HFFc6 (cell line): ENCODE measurements around the gene HOXA4. TPM values are rescaled to one million over a fixed set of nuclear protein-coding genes. Genes with fewer than 3 reads are reported as not detected.

Experiments used
- DNase-seq: peaks from one replicate; pipeline ENCODE4 v3.0.0-alpha.2; 2018
- H3K27ac Mint-ChIP-seq: 2 replicates; pipeline ENCODE4 v1.8.0; 2020; ENCODE audit warnings: mild to moderate bottlenecking, mixed read lengths
- H3K27me3 Mint-ChIP-seq: 2 replicates; pipeline ENCODE4 v1.8.0; 2021; ENCODE audit warnings: mild to moderate bottlenecking, moderate library complexity, mixed read lengths; ENCODE audit not compliant: insufficient read depth
- H3K36me3 Mint-ChIP-seq: 2 replicates; pipeline ENCODE4 v1.8.0; 2021; ENCODE audit warnings: low read depth, mixed read lengths
- H3K4me1 Mint-ChIP-seq: 2 replicates; pipeline ENCODE4 v1.8.0; 2020; ENCODE audit warnings: low read depth, mixed read lengths
- H3K4me3 Mint-ChIP-seq: 2 replicates; pipeline ENCODE4 v1.8.0; 2020; ENCODE audit warnings: mild to moderate bottlenecking, moderate library complexity, mixed read lengths
- H3K9me3 Mint-ChIP-seq: 2 replicates; pipeline ENCODE4 v1.8.0; 2020; ENCODE audit warnings: mild to moderate bottlenecking, mixed read lengths
- total RNA-seq, 6 experiments: library from RNA; stranded (reverse); fragmentation: NEBNext Ultra II Directional; extraction: Animal tissue kit (Norgen Biotek cat#: 25700); gene quantifications; 2 replicates in 1 of 6; 3 replicates in 5 of 6; pipeline ENCODE4 v1.2.3, GENCODE V29; 2021
- TF ChIP-seq, protein P1 (sequence below): fragments of 200-600 bp; sonication (generic); IDR thresholded peaks from 2 replicates; pipeline ENCODE4 v1.5.0; 2021; ENCODE audit warnings: antibody characterized with exemption, mild to moderate bottlenecking

HOXA4 gene
- total RNA-seq, 6 experiments from 2014 or later, result 0.38 to 1.0 (median 0.47) TPM

DNA sequence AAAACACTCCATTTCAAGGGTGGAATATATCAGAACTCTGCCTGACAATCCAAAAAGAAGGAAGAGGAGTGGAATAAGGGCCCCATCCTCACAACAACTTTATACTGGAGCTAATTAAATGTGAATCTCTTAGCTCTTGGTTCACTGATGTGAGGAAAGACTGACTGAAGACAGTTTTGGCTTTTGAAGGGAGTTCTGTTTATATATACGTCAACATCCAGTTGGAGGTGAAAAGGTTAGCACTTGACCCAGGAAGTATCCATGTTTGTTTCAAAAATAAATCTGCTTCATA, 37.8 kb downstream of the HOXA4 start:
- H3K36me3 Mint-ChIP-seq, result peaks cover 5% of the 10 kb centered on the region; the same call in 1 of the 2 replicates
- peaks cover 29% of the 10 kb centered on the region for H3K27me3 Mint-ChIP-seq
- no peaks in the 10 kb centered on the region for H3K9me3 Mint-ChIP-seq
- H3K4me1 Mint-ChIP-seq, result peaks cover 17% of the 10 kb centered on the region
- TF ChIP-seq, protein P1, sequence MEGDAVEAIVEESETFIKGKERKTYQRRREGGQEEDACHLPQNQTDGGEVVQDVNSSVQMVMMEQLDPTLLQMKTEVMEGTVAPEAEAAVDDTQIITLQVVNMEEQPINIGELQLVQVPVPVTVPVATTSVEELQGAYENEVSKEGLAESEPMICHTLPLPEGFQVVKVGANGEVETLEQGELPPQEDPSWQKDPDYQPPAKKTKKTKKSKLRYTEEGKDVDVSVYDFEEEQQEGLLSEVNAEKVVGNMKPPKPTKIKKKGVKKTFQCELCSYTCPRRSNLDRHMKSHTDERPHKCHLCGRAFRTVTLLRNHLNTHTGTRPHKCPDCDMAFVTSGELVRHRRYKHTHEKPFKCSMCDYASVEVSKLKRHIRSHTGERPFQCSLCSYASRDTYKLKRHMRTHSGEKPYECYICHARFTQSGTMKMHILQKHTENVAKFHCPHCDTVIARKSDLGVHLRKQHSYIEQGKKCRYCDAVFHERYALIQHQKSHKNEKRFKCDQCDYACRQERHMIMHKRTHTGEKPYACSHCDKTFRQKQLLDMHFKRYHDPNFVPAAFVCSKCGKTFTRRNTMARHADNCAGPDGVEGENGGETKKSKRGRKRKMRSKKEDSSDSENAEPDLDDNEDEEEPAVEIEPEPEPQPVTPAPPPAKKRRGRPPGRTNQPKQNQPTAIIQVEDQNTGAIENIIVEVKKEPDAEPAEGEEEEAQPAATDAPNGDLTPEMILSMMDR, result no peak
- DNase-seq, result no peak
- H3K4me3 Mint-ChIP-seq, result no peak overlapping the region
- no peak overlapping the region for H3K27ac Mint-ChIP-seq

DNA sequence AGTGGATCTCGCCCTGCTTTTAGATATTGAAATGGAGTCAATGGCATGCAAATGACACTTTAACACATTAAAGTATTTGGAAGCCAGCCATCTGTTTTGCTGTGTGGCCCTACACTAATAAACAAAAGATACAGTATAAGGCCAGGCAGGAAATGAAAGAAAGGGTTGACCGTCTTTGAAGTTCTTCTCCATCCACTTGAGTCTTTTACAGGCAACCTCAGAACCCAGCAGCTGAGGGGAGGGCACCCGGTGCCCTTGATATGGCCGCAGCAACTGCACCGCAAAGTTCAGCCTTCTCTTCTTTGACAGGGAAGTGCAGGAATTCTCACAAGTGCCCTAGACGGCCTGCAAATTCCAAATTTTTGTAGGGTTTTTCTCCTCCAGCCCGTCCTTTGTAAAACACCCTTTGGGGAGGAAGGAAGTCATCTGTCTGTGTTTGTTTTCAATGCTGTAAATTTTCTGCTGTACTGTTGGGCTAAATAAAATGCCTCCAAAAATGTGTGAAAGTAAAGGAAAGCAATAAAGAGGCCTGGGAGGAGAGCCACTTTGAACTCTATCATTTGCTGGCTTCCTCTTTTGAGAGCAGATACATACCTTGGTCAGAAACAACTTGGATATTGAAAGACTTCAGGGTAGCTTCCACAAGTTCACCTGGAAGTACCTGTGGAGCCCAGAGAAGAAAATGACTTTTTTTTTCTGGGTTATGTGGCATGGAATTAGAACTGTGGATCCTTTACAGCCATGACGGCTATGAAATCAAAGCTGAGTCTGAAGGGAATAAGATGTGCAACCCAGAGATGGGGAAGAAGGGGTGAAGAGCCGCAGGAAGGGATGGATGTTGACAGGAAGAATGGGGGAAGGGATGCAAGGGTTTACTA, 38.4 kb downstream of the HOXA4 start:
- H3K36me3 Mint-ChIP-seq, result peaks cover 2% of the 10 kb centered on the region; the same call in 1 of the 2 replicates
- peaks cover 11% of the 10 kb centered on the region for H3K4me1 Mint-ChIP-seq
- TF ChIP-seq, protein P1, result no peak
- H3K27me3 Mint-ChIP-seq, result peaks cover 34% of the 10 kb centered on the region
- DNase-seq, result no peak
- H3K27ac Mint-ChIP-seq, result no peak overlapping the region
- H3K4me3 Mint-ChIP-seq, result no peak overlapping the region
- no peaks in the 10 kb centered on the region for H3K9me3 Mint-ChIP-seq

DNA sequence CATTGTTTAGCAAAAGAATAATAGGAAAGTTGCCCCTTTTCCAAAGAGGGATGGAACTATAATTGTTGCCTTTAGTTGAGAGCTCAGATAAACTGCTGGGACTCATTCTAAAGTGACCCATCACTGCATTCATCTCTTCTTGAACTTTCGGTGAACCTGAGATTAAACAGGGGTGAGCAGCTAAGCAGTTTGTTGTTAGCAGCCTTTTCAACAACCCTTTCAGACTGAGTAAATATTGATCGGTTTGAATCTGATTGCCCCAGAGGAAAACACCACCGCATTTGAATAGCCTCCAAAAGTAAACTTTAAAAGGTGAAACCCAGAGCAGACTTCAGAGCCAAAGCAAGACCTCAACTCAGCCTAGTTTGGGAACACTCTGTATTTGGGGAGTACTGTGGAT, 39.5 kb downstream of the HOXA4 start:
- TF ChIP-seq, protein P1, result no peak

DNA sequence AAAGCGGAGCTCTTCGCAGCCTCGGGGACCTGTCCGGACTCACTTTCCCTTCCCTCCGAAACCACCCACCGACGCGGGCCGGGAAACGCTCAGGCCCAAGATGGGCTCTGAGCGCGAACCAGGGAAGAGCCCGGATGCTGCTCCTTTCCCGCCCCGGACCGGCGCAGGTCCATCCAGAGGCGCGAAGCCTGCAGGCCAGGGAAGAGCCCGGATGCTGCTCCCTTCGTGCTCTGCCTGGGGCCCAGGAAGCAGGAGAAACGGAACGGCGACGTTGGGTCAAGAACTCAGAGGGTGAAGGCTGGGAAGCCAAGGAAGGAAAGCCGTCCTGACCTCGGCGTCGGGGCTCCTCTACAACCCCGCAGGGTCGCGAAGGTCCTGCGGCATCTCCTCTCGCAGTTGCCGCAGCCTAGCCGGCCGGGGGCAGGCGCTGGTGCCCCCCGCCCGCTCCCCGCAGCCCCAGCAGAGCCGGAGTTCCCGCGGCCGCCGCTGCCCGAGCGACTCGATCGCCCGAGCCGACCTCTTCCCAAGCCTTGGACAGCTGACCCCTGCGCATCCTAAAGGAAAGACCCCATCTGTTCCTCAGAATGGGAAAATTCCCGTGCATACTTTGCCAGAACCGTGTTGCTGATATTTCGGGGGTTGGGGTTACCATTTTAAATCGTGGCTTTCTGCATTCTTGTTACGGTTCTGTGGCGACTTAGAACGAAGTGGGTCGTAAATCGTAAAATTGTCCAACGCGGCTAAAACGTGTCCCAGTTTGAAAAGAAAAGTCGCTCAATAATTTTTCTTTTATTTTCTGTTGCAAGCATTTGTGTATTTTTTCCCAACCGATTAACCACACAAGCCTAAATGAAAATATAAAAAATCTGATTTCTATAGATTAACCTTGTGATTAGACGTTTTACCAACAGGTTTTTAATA, 42.3 kb downstream of the HOXA4 start:
- Mint-ChIP-seq H3K27me3 (peaks cover 26% of the 10 kb centered on the region), H3K27ac (no peak overlapping the region), H3K36me3 (no peaks in the 10 kb centered on the region), H3K9me3 (no peaks in the 10 kb centered on the region), H3K4me1 (no peaks in the 10 kb centered on the region), H3K4me3 (no peak overlapping the region)
- DNase-seq, result no peak
- TF ChIP-seq, protein P1, result no peak

More for the DNA sequence above, 39.5 kb downstream of the HOXA4 start:
- no peak overlapping the region for H3K4me3 Mint-ChIP-seq
- no peak for DNase-seq
- H3K4me1 Mint-ChIP-seq, result peaks cover 8% of the 10 kb centered on the region; the same call in 1 of the 2 replicates
- H3K27me3 Mint-ChIP-seq, result peaks cover 34% of the 10 kb centered on the region
- no peaks in the 10 kb centered on the region for H3K9me3 Mint-ChIP-seq
- no peak overlapping the region for H3K27ac Mint-ChIP-seq
- H3K36me3 Mint-ChIP-seq, result no peaks in the 10 kb centered on the region

DNA sequence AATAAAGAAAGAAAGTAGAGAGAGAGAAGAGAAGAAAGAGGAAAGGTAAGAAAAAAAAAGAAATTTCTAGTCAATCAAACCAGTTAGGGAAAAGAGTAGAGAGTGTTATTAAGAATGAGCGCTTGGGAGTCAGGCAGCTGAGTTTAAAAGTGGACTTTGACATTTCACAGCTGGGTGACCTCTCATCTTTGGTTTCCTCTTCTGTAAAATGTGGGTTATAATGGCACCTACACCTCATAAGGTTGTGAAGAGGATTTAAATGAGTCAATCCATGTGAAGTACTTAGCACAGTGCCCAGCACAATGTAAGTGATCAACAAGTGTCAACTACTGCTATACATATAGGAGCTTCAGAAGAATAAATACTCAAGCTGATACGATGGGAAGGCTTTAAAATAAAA, 46.9 kb downstream of the HOXA4 start:
- peaks cover 11% of the 10 kb centered on the region for H3K27me3 Mint-ChIP-seq
- H3K36me3 Mint-ChIP-seq, result no peaks in the 10 kb centered on the region
- no peak overlapping the region for H3K4me3 Mint-ChIP-seq
- TF ChIP-seq, protein P1, result no peak
- H3K4me1 Mint-ChIP-seq, result peaks cover 24% of the 10 kb centered on the region
- H3K27ac Mint-ChIP-seq, result no peak overlapping the region
- no peak for DNase-seq
- no peaks in the 10 kb centered on the region for H3K9me3 Mint-ChIP-seq
